Astrocyte (in vitro differentiated cells and primary cell): Measurements from ENCODE around the gene C9orf85. TPM values are rescaled to one million over a fixed set of nuclear protein-coding genes. Genes with fewer than 3 reads are reported as not detected.

Source experiments
- DNase-seq: peaks from one replicate; pipeline ENCODE4 v3.0.0-alpha.2; 2010; ENCODE audit warnings: low read depth
- FAIRE-seq: peaks from 2 replicates; lab custom pipeline; 2011; peaks lifted over from hg19 to GRCh38; lab: Jason Lieb, UNC
- H2AFZ ChIP-seq: 2 replicates; pipeline ENCODE4 v1.6.0; 2012; ENCODE audit warnings: low read depth, low read length, inconsistent platforms
- H3K27ac ChIP-seq: 2 replicates; pipeline ENCODE4 v1.5.1; 2011; ENCODE audit warnings: low read depth, low read length, inconsistent platforms
- H3K27me3 ChIP-seq: 2 replicates; pipeline ENCODE4 v1.6.0; 2011; ENCODE audit warnings: low read length, inconsistent platforms; ENCODE audit not compliant: insufficient read depth
- H3K36me3 ChIP-seq: 2 replicates; pipeline ENCODE4 v1.5.1; 2011; ENCODE audit warnings: low read length, inconsistent platforms; ENCODE audit not compliant: insufficient read depth
- H3K4me1 ChIP-seq: 2 replicates; pipeline ENCODE4 v1.5.1; 2011; ENCODE audit warnings: low read length, inconsistent platforms; ENCODE audit not compliant: insufficient read depth
- H3K4me2 ChIP-seq: 2 replicates; pipeline ENCODE4 v1.6.0; 2012; ENCODE audit warnings: low read length, inconsistent platforms
- H3K4me3 ChIP-seq: 2 replicates; pipeline ENCODE4 v1.5.1; 2011; ENCODE audit warnings: low read depth, mild to moderate bottlenecking, low read length, inconsistent platforms; ENCODE audit not compliant: insufficient read depth
- H3K79me2 ChIP-seq: 2 replicates; pipeline ENCODE4 v1.6.0; 2012; ENCODE audit warnings: mild to moderate bottlenecking, low read length, inconsistent platforms; ENCODE audit not compliant: insufficient read depth
- H3K9ac ChIP-seq: 2 replicates; pipeline ENCODE4 v1.6.0; 2012; ENCODE audit warnings: mild to moderate bottlenecking, low read length, inconsistent platforms
- H3K9me3 ChIP-seq: 2 replicates; pipeline ENCODE4 v1.5.1; 2012; ENCODE audit warnings: low read depth, mild to moderate bottlenecking, low read length, inconsistent platforms; ENCODE audit not compliant: insufficient read depth
- H4K20me1 ChIP-seq: 2 replicates; pipeline ENCODE4 v1.6.0; 2012; ENCODE audit warnings: low read length, inconsistent platforms; ENCODE audit not compliant: insufficient read depth
- H3K27ac Mint-ChIP-seq: one replicate; pipeline ENCODE4 v1.8.0; 2021; ENCODE audit warnings: mild to moderate bottlenecking, mixed read lengths; ENCODE audit not compliant: unreplicated experiment
- H3K27me3 Mint-ChIP-seq: one replicate; pipeline ENCODE4 v1.8.0; 2021; ENCODE audit warnings: low read depth, mixed read lengths; ENCODE audit not compliant: unreplicated experiment
- H3K36me3 Mint-ChIP-seq: one replicate; pipeline ENCODE4 v1.8.0; 2021; ENCODE audit warnings: low read depth, mixed read lengths; ENCODE audit not compliant: unreplicated experiment
- H3K4me1 Mint-ChIP-seq: one replicate; pipeline ENCODE4 v1.8.0; 2021; ENCODE audit warnings: low read depth, mixed read lengths; ENCODE audit not compliant: unreplicated experiment
- H3K4me3 Mint-ChIP-seq: one replicate; pipeline ENCODE4 v1.8.0; 2021; ENCODE audit warnings: mild to moderate bottlenecking, moderate library complexity, mixed read lengths; ENCODE audit not compliant: unreplicated experiment
- H3K9me3 Mint-ChIP-seq: one replicate; pipeline ENCODE4 v1.8.0; 2021; ENCODE audit warnings: mild to moderate bottlenecking, mixed read lengths; ENCODE audit not compliant: unreplicated experiment
- CTCF ChIP-seq: IDR thresholded peaks from 2 replicates; pipeline ENCODE4 v1.5.1; 2011; ENCODE audit warnings: low read depth, mild to moderate bottlenecking, inconsistent platforms, low read length, moderate library complexity; ENCODE audit not compliant: insufficient read depth
- EZH2 ChIP-seq: IDR thresholded peaks from 2 replicates; pipeline ENCODE4 v1.6.1; 2012; ENCODE audit warnings: mild to moderate bottlenecking, low read length, inconsistent platforms; ENCODE audit not compliant: insufficient read depth
- total RNA-seq: library from RNA; stranded (reverse); gene quantifications from 2 replicates; pipeline ENCODE4 v1.2.1, GENCODE V29; 2021

C9orf85 gene
- total RNA-seq, 1 donor from 2014 or later, result 15.2 TPM

GRCh38 chr9:71891557-71892189 lies 19.8 kb upstream of the C9orf85 start:
- no peak overlapping the region for H3K27ac Mint-ChIP-seq
- Histone ChIP-seq H3K79me2 (peaks cover 80% of the 10 kb centered on the region), H4K20me1 (peaks cover 49% of the 10 kb centered on the region)

GRCh38 chr9:71895117-71895516 lies 16.3 kb upstream of the C9orf85 start:
- Histone ChIP-seq H3K4me1 (no peaks in the 10 kb centered on the region), H3K4me3 (no peak overlapping the region), H3K9me3 (no peaks in the 10 kb centered on the region), H2AFZ (no peak overlapping the region), H3K27ac (no peak overlapping the region), H3K4me2 (no peak overlapping the region), H4K20me1 (peaks cover 63% of the 10 kb centered on the region), H3K36me3 (no peaks in the 10 kb centered on the region), H3K9ac (no peak overlapping the region), H3K79me2 (peaks cover 85% of the 10 kb centered on the region), H3K27me3 (no peaks in the 10 kb centered on the region)
- Mint-ChIP-seq H3K4me1 (peaks cover 23% of the 10 kb centered on the region), H3K9me3 (no peaks in the 10 kb centered on the region), H3K4me3 (no peak overlapping the region), H3K36me3 (no peaks in the 10 kb centered on the region), H3K27ac (no peak overlapping the region), H3K27me3 (no peaks in the 10 kb centered on the region)
- FAIRE-seq, result no peak
- peak; percentile 32 for DNase-seq
- TF ChIP-seq EZH2, result no peak
- no peak for TF ChIP-seq CTCF

More at GRCh38 chr9:71891557-71892189, 19.8 kb upstream of the C9orf85 start:
- Mint-ChIP-seq H3K36me3 (no peaks in the 10 kb centered on the region), H3K27me3 (no peaks in the 10 kb centered on the region), H3K4me3 (no peak overlapping the region), H3K9me3 (no peaks in the 10 kb centered on the region), H3K4me1 (peaks cover 20% of the 10 kb centered on the region)
- no peak overlapping the region for H3K4me2 ChIP-seq
- H3K27me3 ChIP-seq, result no peaks in the 10 kb centered on the region
- H3K9ac ChIP-seq, result no peak overlapping the region
- H3K4me3 ChIP-seq, result no peak overlapping the region
- DNase-seq (no peak), FAIRE-seq (no peak)
- H3K9me3 ChIP-seq, result no peaks in the 10 kb centered on the region
- H3K4me1 ChIP-seq, result no peaks in the 10 kb centered on the region
- H2AFZ ChIP-seq, result no peak overlapping the region
- H3K36me3 ChIP-seq, result no peaks in the 10 kb centered on the region
- TF ChIP-seq EZH2 (no peak), CTCF (no peak)
- no peak overlapping the region for H3K27ac ChIP-seq

- peaks cover 85% of the 10 kb centered on the region for H3K79me2 ChIP-seq
- H3K27ac Mint-ChIP-seq, result no peak overlapping the region
- no peak for FAIRE-seq
Measured at GRCh38 chr9:71895955-71896354, 15.5 kb upstream of the C9orf85 start.

More at GRCh38 chr9:71895955-71896354, 15.5 kb upstream of the C9orf85 start:
- Histone ChIP-seq H4K20me1 (peaks cover 67% of the 10 kb centered on the region), H3K27me3 (no peaks in the 10 kb centered on the region), H3K9me3 (no peaks in the 10 kb centered on the region), H3K4me1 (no peaks in the 10 kb centered on the region), H2AFZ (no peak overlapping the region), H3K4me3 (no peak overlapping the region), H3K27ac (no peak overlapping the region), H3K36me3 (no peaks in the 10 kb centered on the region), H3K9ac (no peak overlapping the region), H3K4me2 (no peak overlapping the region)
- TF ChIP-seq EZH2, result no peak
- TF ChIP-seq CTCF, result no peak
- H3K4me1 Mint-ChIP-seq, result peaks cover 21% of the 10 kb centered on the region
- no peaks in the 10 kb centered on the region for H3K9me3 Mint-ChIP-seq
- H3K36me3 Mint-ChIP-seq, result no peaks in the 10 kb centered on the region
- peak; percentile 23 for DNase-seq
- H3K27me3 Mint-ChIP-seq, result no peaks in the 10 kb centered on the region
- H3K4me3 Mint-ChIP-seq, result no peak overlapping the region
